A549 (cell line): ENCODE data around the gene POP4. TPM values are rescaled to one million over a fixed set of nuclear protein-coding genes. Genes with fewer than 3 reads are reported as not detected.

Source experiments
- ATAC-seq, 2 experiments: fragments of 200-7000 bp in 1 of 2; fragments of >200 bp in 1 of 2; cut with Nextera tagmentation in 1 of 2; cut with Tn5 transposase in 1 of 2; 3 replicates each; pipeline versions ENCODE4 v1.8.0 to v1.9.1; 2018 to 2020; ENCODE audit warnings: mild to moderate bottlenecking in 1 of 2, moderate library complexity in 1 of 2
- CTCF ChIA-PET: fragments of 300-600 bp; sonication (Branson Sonifier 250); formaldehyde crosslinking; extraction: SDS; loops from one replicate; lab custom pipeline; 2021; ENCODE audit warnings: antibody characterized with exemption, inconsistent platforms; lab: Yijun Ruan, JAX
- POLR2A ChIA-PET: fragments of 350-600 bp; formaldehyde crosslinking; extraction: SDS; loops from one replicate; lab custom pipeline; 2021; ENCODE audit warnings: antibody characterized with exemption, inconsistent platforms; lab: Yijun Ruan, JAX
- DNase-seq, 2 experiments: peaks; one replicate each; pipeline versions ENCODE4 v3.0.0 to v3.0.0-alpha.2; 2011 to 2016; ENCODE audit warnings: low read depth in 1 of 2, low spot score in 1 of 2
- FAIRE-seq: peaks from 2 replicates; lab custom pipeline; 2011; peaks lifted over from hg19 to GRCh38; lab: Jason Lieb, UNC
- H3K27ac ChIP-seq, 2 experiments: fragments of >200 bp; sonication (Bioruptor Twin); formaldehyde crosslinking; 3 replicates each; pipeline ENCODE4 v1.5.1; 2016 to 2017
- H3K4me1 ChIP-seq: fragments of >200 bp; sonication (Bioruptor Twin); formaldehyde crosslinking; 3 replicates; pipeline ENCODE4 v1.6.1; 2016
- H3K4me2 ChIP-seq: fragments of >200 bp; sonication (Bioruptor Twin); formaldehyde crosslinking; 3 replicates; pipeline ENCODE4 v1.6.1; 2016
- H3K4me3 ChIP-seq: fragments of >200 bp; sonication (Bioruptor Twin); formaldehyde crosslinking; 3 replicates; pipeline ENCODE4 v1.5.1; 2016
- H3K9me3 ChIP-seq: fragments of >200 bp; sonication (Bioruptor Twin); formaldehyde crosslinking; 3 replicates; pipeline ENCODE4 v1.6.1; 2016
- BHLHE40 ChIP-seq: IDR thresholded peaks from 2 replicates; pipeline ENCODE4 v1.6.1; 2012; ENCODE audit warnings: low read depth, low read length, inconsistent platforms
- CBX2 ChIP-seq: fragments of 200-600 bp; sonication (generic); IDR thresholded peaks from 2 replicates; pipeline ENCODE4 v1.6.1; 2016; ENCODE audit warnings: low read depth, mild to moderate bottlenecking, borderline replicate concordance
- E2F6 ChIP-seq: IDR thresholded peaks from 2 replicates; pipeline ENCODE4 v1.6.1; 2012; ENCODE audit warnings: low read depth, borderline replicate concordance
- EHF ChIP-seq: fragments of 250-450 bp; sonication (Bioruptor Pico); IDR thresholded peaks from 2 replicates; pipeline ENCODE4 v1.5.0; 2020; ENCODE audit warnings: mild to moderate bottlenecking
- FOSL2 ChIP-seq, 2 experiments: fragments of 450-650 bp in 1 of 2; fragments of >200 bp in 1 of 2; sonication (Bioruptor Twin) in 1 of 2; formaldehyde crosslinking; IDR thresholded peaks; 2 replicates each; pipeline versions ENCODE4 v1.5.0 to v1.6.1; 2016 to 2020; ENCODE audit warnings: mild to moderate bottlenecking in 1 of 2, moderate library complexity in 1 of 2
- FOXS1 ChIP-seq: fragments of 250-450 bp; sonication (Bioruptor Pico); IDR thresholded peaks from 2 replicates; pipeline ENCODE4 v1.5.0; 2020; ENCODE audit warnings: mild to moderate bottlenecking, moderate library complexity
- HES2 ChIP-seq: fragments of >200 bp; sonication (Bioruptor Twin); formaldehyde crosslinking; IDR thresholded peaks from 2 replicates; pipeline ENCODE4 v1.6.1; 2016
- HOXA7 ChIP-seq: fragments of 250-450 bp; sonication (Bioruptor Pico); IDR thresholded peaks from 2 replicates; pipeline ENCODE4 v1.5.0; 2020; ENCODE audit warnings: mild to moderate bottlenecking, moderate library complexity
- KDM1A ChIP-seq: fragments of 200-600 bp; sonication (generic); IDR thresholded peaks from 2 replicates; pipeline ENCODE4 v1.6.1; 2016; ENCODE audit warnings: low read depth, mild to moderate bottlenecking
- KDM5A ChIP-seq: fragments of 200-600 bp; sonication (generic); IDR thresholded peaks from 2 replicates; pipeline ENCODE4 v1.6.1; 2016; ENCODE audit warnings: antibody characterized with exemption, mild to moderate bottlenecking
- MAFK ChIP-seq: fragments of 450-650 bp; IDR thresholded peaks from 2 replicates; pipeline ENCODE4 v1.6.1; 2014; ENCODE audit not compliant: partially characterized antibody
- MAZ ChIP-seq: fragments of 150-350 bp; IDR thresholded peaks from 2 replicates; pipeline ENCODE4 v1.6.1; 2014; ENCODE audit warnings: antibody characterized with exemption, low read depth, low read length, borderline replicate concordance
- PHF8 ChIP-seq: fragments of 200-600 bp; sonication (generic); IDR thresholded peaks from 2 replicates; pipeline ENCODE4 v1.6.1; 2016; ENCODE audit warnings: low read depth, mild to moderate bottlenecking, antibody characterized with exemption, moderate library complexity, borderline replicate concordance
- RAD21 ChIP-seq, 2 experiments: fragments of >200 bp in 1 of 2; sonication (Bioruptor Twin) in 1 of 2; formaldehyde crosslinking in 1 of 2; IDR thresholded peaks in 1 of 2; conservative IDR thresholded peaks in 1 of 2; 2 replicates in 1 of 2; 3 replicates in 1 of 2; pipeline ENCODE4 v1.6.1; 2012 to 2018; ENCODE audit warnings: inconsistent platforms in 1 of 2
- RARB ChIP-seq: fragments of 250-450 bp; sonication (Bioruptor Pico); IDR thresholded peaks from 2 replicates; pipeline ENCODE4 v1.8.0; 2021; ENCODE audit warnings: mild to moderate bottlenecking, moderate library complexity
- TP53 ChIP-seq: fragments of 250-450 bp; sonication (Bioruptor Pico); IDR thresholded peaks from 2 replicates; pipeline ENCODE4 v1.5.0; 2021; ENCODE audit warnings: mild to moderate bottlenecking, moderate library complexity
- USF2 ChIP-seq: fragments of 450-650 bp; IDR thresholded peaks from 2 replicates; pipeline ENCODE4 v1.6.1; 2014; ENCODE audit warnings: antibody characterized with exemption
- ZFP36 ChIP-seq: fragments of 450-650 bp; IDR thresholded peaks from 2 replicates; pipeline ENCODE4 v1.6.1; 2014; ENCODE audit warnings: borderline replicate concordance; ENCODE audit not compliant: partially characterized antibody
- ZNF302 ChIP-seq: fragments of 250-450 bp; sonication (Bioruptor Pico); IDR thresholded peaks from 2 replicates; pipeline ENCODE4 v1.9.0; 2021; ENCODE audit warnings: inconsistent platforms, mild to moderate bottlenecking, moderate library complexity
- ZSCAN20 ChIP-seq: fragments of 250-450 bp; sonication (Bioruptor Pico); IDR thresholded peaks from 2 replicates; pipeline ENCODE4 v1.8.0; 2022; ENCODE audit warnings: mild to moderate bottlenecking, moderate library complexity
- WGBS: methylation state at CpG from one replicate; pipeline ENCODE4 v1.1.6; 2017; ENCODE audit errors: missing lambda C conversion rate; 5-methylcytosine and 5-hydroxymethylcytosine counted together
- polyA plus RNA-seq, 4 experiments: library from polyadenylated mRNA; depleted of rRNA in 3 of 4; stranded (reverse); fragments of >200 nt; fragmentation: RNase III in 1 of 4; extraction: RNeasy Plus Mini Kit Qiagen cat#74134 plus additional on column Dnase treatment in 1 of 4; gene quantifications; 2 replicates in 3 of 4; 3 replicates in 1 of 4; pipeline ENCODE4 v1.2.3, GENCODE V29; 2011 to 2017
- TF ChIP-seq, protein P1 (sequence below): fragments of 200-600 bp; sonication (generic); IDR thresholded peaks from 2 replicates; pipeline ENCODE4 v1.6.1; 2016; ENCODE audit warnings: antibody characterized with exemption, mild to moderate bottlenecking, moderate library complexity
- TF ChIP-seq, protein P2 (sequence below): fragments of >200 bp; sonication (Bioruptor Twin); formaldehyde crosslinking; IDR thresholded peaks from 3 replicates; pipeline ENCODE4 v1.5.1; 2016

POP4 gene
- polyA plus RNA-seq, 2 of the 4 experiments (the other 2 are of a cell fraction), result 202 to 208 TPM

DNA sequence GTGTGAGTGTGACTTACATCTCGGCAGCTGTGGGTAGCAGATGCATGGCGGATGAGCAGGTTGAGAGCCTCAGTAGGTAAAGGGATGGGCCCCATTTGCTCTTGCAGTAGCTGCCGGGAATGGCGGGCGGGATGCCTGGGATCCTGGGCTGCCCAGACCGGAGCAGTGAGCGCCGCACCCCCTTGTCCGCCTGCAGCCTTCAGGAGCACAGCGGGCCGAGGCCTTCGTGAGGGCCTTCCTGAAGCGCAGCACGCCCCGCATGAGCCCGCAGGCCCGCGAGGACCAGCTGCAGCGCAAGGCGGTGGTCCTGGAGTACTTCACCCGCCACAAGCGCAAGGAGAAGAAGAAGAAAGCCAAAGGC is 4.1 kb downstream of the POP4 start:
- FAIRE-seq (no peak), ATAC-seq (peak in 1 of 2 experiments; percentile 1; a peak in 1 of 6 replicates), DNase-seq (no peak)
- TF ChIP-seq ZFP36 (no peak), FOXS1 (no peak), BHLHE40 (no peak), TP53 (CRISPR knock-in tag) (no peak), FOSL2 (IDR thresholded peaks at IDR 0.05) (no peak), FOSL2 (CRISPR knock-in tag; IDR thresholded peaks at IDR 0.05) (no peak), ZSCAN20 (no peak), PHF8 (no peak), MAZ (no peak), KDM1A (no peak), E2F6 (no peak), USF2 (no peak), KDM5A (no peak), HOXA7 (no peak)
- TF ChIP-seq, protein P1, sequence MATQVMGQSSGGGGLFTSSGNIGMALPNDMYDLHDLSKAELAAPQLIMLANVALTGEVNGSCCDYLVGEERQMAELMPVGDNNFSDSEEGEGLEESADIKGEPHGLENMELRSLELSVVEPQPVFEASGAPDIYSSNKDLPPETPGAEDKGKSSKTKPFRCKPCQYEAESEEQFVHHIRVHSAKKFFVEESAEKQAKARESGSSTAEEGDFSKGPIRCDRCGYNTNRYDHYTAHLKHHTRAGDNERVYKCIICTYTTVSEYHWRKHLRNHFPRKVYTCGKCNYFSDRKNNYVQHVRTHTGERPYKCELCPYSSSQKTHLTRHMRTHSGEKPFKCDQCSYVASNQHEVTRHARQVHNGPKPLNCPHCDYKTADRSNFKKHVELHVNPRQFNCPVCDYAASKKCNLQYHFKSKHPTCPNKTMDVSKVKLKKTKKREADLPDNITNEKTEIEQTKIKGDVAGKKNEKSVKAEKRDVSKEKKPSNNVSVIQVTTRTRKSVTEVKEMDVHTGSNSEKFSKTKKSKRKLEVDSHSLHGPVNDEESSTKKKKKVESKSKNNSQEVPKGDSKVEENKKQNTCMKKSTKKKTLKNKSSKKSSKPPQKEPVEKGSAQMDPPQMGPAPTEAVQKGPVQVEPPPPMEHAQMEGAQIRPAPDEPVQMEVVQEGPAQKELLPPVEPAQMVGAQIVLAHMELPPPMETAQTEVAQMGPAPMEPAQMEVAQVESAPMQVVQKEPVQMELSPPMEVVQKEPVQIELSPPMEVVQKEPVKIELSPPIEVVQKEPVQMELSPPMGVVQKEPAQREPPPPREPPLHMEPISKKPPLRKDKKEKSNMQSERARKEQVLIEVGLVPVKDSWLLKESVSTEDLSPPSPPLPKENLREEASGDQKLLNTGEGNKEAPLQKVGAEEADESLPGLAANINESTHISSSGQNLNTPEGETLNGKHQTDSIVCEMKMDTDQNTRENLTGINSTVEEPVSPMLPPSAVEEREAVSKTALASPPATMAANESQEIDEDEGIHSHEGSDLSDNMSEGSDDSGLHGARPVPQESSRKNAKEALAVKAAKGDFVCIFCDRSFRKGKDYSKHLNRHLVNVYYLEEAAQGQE, result no peak
- TF ChIP-seq, protein P2, sequence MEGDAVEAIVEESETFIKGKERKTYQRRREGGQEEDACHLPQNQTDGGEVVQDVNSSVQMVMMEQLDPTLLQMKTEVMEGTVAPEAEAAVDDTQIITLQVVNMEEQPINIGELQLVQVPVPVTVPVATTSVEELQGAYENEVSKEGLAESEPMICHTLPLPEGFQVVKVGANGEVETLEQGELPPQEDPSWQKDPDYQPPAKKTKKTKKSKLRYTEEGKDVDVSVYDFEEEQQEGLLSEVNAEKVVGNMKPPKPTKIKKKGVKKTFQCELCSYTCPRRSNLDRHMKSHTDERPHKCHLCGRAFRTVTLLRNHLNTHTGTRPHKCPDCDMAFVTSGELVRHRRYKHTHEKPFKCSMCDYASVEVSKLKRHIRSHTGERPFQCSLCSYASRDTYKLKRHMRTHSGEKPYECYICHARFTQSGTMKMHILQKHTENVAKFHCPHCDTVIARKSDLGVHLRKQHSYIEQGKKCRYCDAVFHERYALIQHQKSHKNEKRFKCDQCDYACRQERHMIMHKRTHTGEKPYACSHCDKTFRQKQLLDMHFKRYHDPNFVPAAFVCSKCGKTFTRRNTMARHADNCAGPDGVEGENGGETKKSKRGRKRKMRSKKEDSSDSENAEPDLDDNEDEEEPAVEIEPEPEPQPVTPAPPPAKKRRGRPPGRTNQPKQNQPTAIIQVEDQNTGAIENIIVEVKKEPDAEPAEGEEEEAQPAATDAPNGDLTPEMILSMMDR, result no peak
- Histone ChIP-seq H3K27ac (no peak overlapping the region), H3K4me3 (no peak overlapping the region), H3K4me2 (no peak overlapping the region), H3K9me3 (no peaks in the 10 kb centered on the region), H3K4me1 (peaks cover 9% of the 10 kb centered on the region; the same call in 2 of the 3 replicates)
- CTCF ChIA-PET, result interaction anchor here (0.5 to 10.4 kb wide), 62 partner anchors 14 to 1861 kb away, joined by 3 to 490 read pairs (median 6); partner anchors contain the start of genes C19orf12 and PLEKHF1
- POLR2A ChIA-PET, result interaction anchor here (0.7 to 3.9 kb wide), 5 partner anchors 12 to 105 kb away, joined by 3 to 60 read pairs (median 3); partner anchors contain the start of genes C19orf12 and PLEKHF1
- 77% methylated on average over 22 of the region's 22 CpGs for WGBS

GRCh38 chr19:29610574-29611271 is 4.6 kb downstream of the POP4 start:
- ChIA-PET CTCF (interaction anchor here (0.5 to 10.4 kb wide), 71 partner anchors 14 to 1861 kb away, joined by 3 to 490 read pairs (median 4); partner anchors contain the start of genes C19orf12 and PLEKHF1), POLR2A (interaction anchor here (0.7 to 3.9 kb wide), 4 partner anchors 54 to 105 kb away, joined by 3 to 60 read pairs (median 3); partner anchors contain the start of genes C19orf12 and PLEKHF1)
- no peaks in the 10 kb centered on the region for H3K9me3 ChIP-seq
- FAIRE-seq (peak; percentile 91), DNase-seq (peak; percentile 89 to 96), ATAC-seq (peak; percentile 77 to 90)
- WGBS, result 35% methylated on average over 19 of the region's 19 CpGs
- no peak overlapping the region for H3K4me3 ChIP-seq
- H3K4me1 ChIP-seq, result peaks cover 7% of the 10 kb centered on the region; the same call in 1 of the 3 replicates
- no peak overlapping the region for H3K27ac ChIP-seq
- H3K4me2 ChIP-seq, result no peak overlapping the region
- TF ChIP-seq RAD21 (conservative IDR thresholded peaks at IDR 0.05 in 1 of 2, IDR thresholded peaks at IDR 0.05 in 1 of 2) (peak; percentile 91 to 98), MAFK (no peak), RARB (CRISPR knock-in tag) (no peak), E2F6 (no peak), MAZ (0 out of 2 replicates have a peak, but pooled peaks have one; percentile 30), ZNF302 (CRISPR knock-in tag) (no peak), CBX2 (no peak), HES2 (no peak), EHF (CRISPR knock-in tag) (no peak)
- TF ChIP-seq, protein P1, result no peak
